Measurements from ENCODE around the gene CALHM2.

DNA sequence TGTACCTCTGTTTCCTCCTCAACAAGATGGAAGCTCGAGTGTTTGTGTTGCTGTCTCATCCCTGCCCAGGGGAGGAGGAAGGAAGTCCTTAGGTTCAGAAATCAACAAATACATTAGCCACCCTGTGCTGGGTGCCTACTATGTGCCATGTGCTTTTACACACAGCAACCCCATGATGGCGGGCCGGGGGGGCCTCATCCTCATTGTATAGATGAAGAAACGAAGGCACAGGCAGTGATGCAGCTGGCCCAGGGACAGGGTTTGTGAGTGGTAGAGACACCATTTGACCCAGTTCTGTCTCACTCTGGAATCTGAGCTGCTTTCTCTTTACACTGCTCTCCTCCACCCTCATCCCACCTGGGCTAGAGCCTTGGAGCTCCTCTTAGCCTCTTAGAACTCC lies 1.9 kb upstream of the CALHM2 start:
- TF ChIP-seq, protein P1, sequence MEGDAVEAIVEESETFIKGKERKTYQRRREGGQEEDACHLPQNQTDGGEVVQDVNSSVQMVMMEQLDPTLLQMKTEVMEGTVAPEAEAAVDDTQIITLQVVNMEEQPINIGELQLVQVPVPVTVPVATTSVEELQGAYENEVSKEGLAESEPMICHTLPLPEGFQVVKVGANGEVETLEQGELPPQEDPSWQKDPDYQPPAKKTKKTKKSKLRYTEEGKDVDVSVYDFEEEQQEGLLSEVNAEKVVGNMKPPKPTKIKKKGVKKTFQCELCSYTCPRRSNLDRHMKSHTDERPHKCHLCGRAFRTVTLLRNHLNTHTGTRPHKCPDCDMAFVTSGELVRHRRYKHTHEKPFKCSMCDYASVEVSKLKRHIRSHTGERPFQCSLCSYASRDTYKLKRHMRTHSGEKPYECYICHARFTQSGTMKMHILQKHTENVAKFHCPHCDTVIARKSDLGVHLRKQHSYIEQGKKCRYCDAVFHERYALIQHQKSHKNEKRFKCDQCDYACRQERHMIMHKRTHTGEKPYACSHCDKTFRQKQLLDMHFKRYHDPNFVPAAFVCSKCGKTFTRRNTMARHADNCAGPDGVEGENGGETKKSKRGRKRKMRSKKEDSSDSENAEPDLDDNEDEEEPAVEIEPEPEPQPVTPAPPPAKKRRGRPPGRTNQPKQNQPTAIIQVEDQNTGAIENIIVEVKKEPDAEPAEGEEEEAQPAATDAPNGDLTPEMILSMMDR (optimal IDR thresholded peaks at IDR 0.05 in 1 of 3, IDR thresholded peaks at IDR 0.05 in 1 of 3, conservative IDR thresholded peaks at IDR 0.05 in 1 of 3; ENCODE audit: extremely low read depth in 1 of 3, insufficient read depth in 2 of 3, low read length in 3 of 3) = no peak
- TF ChIP-seq EZH2 (IDR thresholded peaks at IDR 0.05; ENCODE audit: low read length) = no peak

All from keratinocyte (primary cell).